HPDE6-E6E7 (cell line): ENCODE measurements around the gene PSMG3.

Experiments
- DNase-seq: peaks from one replicate; pipeline ENCODE4 v3.0.0; 2011; ENCODE audit warnings: missing footprints; ENCODE audit errors: extremely low spot score

Gene PSMG3

GRCh38 chr7:1579481-1580421 lies 9.9 kb upstream of the PSMG3 start:
- peak; percentile 69 for DNase-seq

GRCh38 chr7:1578513-1578912 lies 8.7 kb upstream of the PSMG3 start:
- no peak for DNase-seq

- DNase-seq: no peak
Observed at GRCh38 chr7:1576521-1577253, 6.9 kb upstream of the PSMG3 start.

GRCh38 chr7:1575809-1576208 lies 6.0 kb upstream of the PSMG3 start:
- no peak for DNase-seq

GRCh38 chr7:1572111-1572822 lies 2.4 kb upstream of the PSMG3 start:
- DNase-seq: no peak

- no peak for DNase-seq
Observed at GRCh38 chr7:1569440-1569832, 396 bp downstream of the PSMG3 start.

- DNase-seq: no peak
Observed at GRCh38 chr7:1569016-1569415, 816 bp downstream of the PSMG3 start.

GRCh38 chr7:1567896-1568510 lies 1.8 kb downstream of the PSMG3 start:
- no peak for DNase-seq

GRCh38 chr7:1567049-1567771 lies 2.6 kb downstream of the PSMG3 start:
- DNase-seq: peak; percentile 46

- no peak for DNase-seq
Observed at GRCh38 chr7:1566687-1567048, 3.2 kb downstream of the PSMG3 start.

GRCh38 chr7:1564603-1565022 lies 5.2 kb downstream of the PSMG3 start:
- DNase-seq: peak; percentile 59

- DNase-seq: no peak
Observed at GRCh38 chr7:1563981-1564602, 5.7 kb downstream of the PSMG3 start.

GRCh38 chr7:1562597-1563051 lies 7.2 kb downstream of the PSMG3 start:
- no peak for DNase-seq

GRCh38 chr7:1562116-1562515 lies 7.7 kb downstream of the PSMG3 start:
- no peak for DNase-seq

GRCh38 chr7:1561036-1561940 lies 8.5 kb downstream of the PSMG3 start:
- DNase-seq: no peak

- DNase-seq: no peak
Observed at GRCh38 chr7:1560620-1561031, 9.2 kb downstream of the PSMG3 start.

GRCh38 chr7:1559626-1560590 lies 9.9 kb downstream of the PSMG3 start:
- DNase-seq: peak; percentile 72
